ENCODE results near the gene CD9. TPM values are rescaled to one million over a fixed set of nuclear protein-coding genes. Genes with fewer than 3 reads are reported as not detected.
A peak's percentile ranks its signal among the peaks of the same experiment; 100 is the strongest.

The CD9 gene
- total and polyA plus RNA-seq, 2 donors (not counting 3 experiments of a cell fraction or from before 2014, with no cell fraction given): 379 to 1,225 TPM

DNA sequence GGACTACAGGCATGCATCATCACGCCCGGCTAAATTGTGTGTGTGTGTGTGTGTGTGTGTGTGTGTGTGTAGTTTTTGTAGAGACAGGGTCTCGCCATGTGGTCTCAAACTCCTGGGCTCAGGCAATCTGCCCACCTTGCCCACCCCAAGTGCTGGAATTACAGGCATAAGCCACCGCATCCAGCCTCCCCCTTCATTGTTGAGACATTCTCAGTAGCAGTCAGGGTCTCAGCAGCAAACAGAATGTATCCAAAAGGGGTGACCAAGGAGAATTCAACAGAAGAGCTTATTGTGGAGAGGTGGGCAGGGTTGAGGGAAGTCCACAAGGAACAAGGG, 73.0 kb downstream of the CD9 start:
- Histone ChIP-seq H4K20me1 (replicated peaks; ENCODE audit: control insufficient read depth, extremely low read depth, insufficient read depth, low read length) (no peaks in the 10 kb centered on the region), H3K4me3 (replicated peaks in 1 of 3; ENCODE audit: insufficient read depth in 1 of 3, low read depth in 1 of 3, low read length in 3 of 3) (no peak overlapping the region), H3K4me2 (ENCODE audit: insufficient read depth, low read length) (no peak overlapping the region), H3K79me2 (ENCODE audit: control insufficient read depth, insufficient read depth, low read length) (no peaks in the 10 kb centered on the region), H3K27me3 (ENCODE audit: control insufficient read depth in 2 of 2, insufficient read depth in 2 of 2, low read length in 2 of 2) (no peaks in the 10 kb centered on the region), H3K4me1 (ENCODE audit: control insufficient read depth, extremely low read depth, insufficient read depth, low read length) (peaks cover 20% of the 10 kb centered on the region), H3K27ac (ENCODE audit: insufficient read depth, low read depth, low read length) (peak overlapping the region; percentile 43), H3K36me3 (ENCODE audit: control insufficient read depth in 2 of 2, extremely low read depth in 1 of 2, insufficient read depth in 2 of 2, low read length in 2 of 2) (no peaks in the 10 kb centered on the region), H3K9ac (replicated peaks; ENCODE audit: extremely low read depth, insufficient read depth, low read length) (no peak overlapping the region), H3K9me1 (replicated peaks; ENCODE audit: control insufficient read depth, extremely low read depth, insufficient read depth, low read length) (no peaks in the 10 kb centered on the region), H3K9me3 (replicated peaks; ENCODE audit: control insufficient read depth, insufficient read depth, low read length) (no peaks in the 10 kb centered on the region), H2AFZ (ENCODE audit: low read depth, low read length) (peak overlapping the region; percentile 1)
- no TSS peak for BruUV-seq (replicated peaks)
- DNase-seq (ENCODE audit: low read depth, low spot score) (no peak), FAIRE-seq (no peak)
- ChIA-PET CTCF (interaction anchor here (0.6 to 8.2 kb wide), 9 partner anchors 8 to 79 kb away, joined by 3 to 146 read pairs (median 3); no protein-coding TSS in a partner anchor), POLR2A (interaction anchor here (0.6 kb wide), 1 partner anchor 78 kb away, joined by 3 read pairs; no protein-coding TSS in a partner anchor)
- dilution Hi-C loops (cut with MboI; ENCODE audit: extremely low pct_ligation_motif_present, low sequenced_read_pairs): no loop called here
- TF ChIP-seq FOS (IDR thresholded peaks at IDR 0.05; ENCODE audit: borderline replicate concordance, insufficient read depth, low read length): no peak
- no peak for TF ChIP-seq JUN (IDR thresholded peaks at IDR 0.05; ENCODE audit: borderline replicate concordance, insufficient read depth, insufficient read length, low read depth)
- TF ChIP-seq, protein P1, sequence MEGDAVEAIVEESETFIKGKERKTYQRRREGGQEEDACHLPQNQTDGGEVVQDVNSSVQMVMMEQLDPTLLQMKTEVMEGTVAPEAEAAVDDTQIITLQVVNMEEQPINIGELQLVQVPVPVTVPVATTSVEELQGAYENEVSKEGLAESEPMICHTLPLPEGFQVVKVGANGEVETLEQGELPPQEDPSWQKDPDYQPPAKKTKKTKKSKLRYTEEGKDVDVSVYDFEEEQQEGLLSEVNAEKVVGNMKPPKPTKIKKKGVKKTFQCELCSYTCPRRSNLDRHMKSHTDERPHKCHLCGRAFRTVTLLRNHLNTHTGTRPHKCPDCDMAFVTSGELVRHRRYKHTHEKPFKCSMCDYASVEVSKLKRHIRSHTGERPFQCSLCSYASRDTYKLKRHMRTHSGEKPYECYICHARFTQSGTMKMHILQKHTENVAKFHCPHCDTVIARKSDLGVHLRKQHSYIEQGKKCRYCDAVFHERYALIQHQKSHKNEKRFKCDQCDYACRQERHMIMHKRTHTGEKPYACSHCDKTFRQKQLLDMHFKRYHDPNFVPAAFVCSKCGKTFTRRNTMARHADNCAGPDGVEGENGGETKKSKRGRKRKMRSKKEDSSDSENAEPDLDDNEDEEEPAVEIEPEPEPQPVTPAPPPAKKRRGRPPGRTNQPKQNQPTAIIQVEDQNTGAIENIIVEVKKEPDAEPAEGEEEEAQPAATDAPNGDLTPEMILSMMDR (IDR thresholded peaks at IDR 0.05; ENCODE audit: extremely low read depth in 1 of 2, insufficient read depth in 1 of 2, low read depth in 1 of 2, low read length in 2 of 2): no peak
- TF ChIP-seq MYC (IDR thresholded peaks at IDR 0.05; ENCODE audit: low read depth, low read length): no peak
- no peak for TF ChIP-seq EZH2 (IDR thresholded peaks at IDR 0.05; ENCODE audit: borderline replicate concordance, low read depth, low read length, severe bottlenecking)
- no peak for TF ChIP-seq POLR2AphosphoS5 (IDR thresholded peaks at IDR 0.05; ENCODE audit: insufficient read depth, low read depth, low read length)
- TF ChIP-seq, protein P2, sequence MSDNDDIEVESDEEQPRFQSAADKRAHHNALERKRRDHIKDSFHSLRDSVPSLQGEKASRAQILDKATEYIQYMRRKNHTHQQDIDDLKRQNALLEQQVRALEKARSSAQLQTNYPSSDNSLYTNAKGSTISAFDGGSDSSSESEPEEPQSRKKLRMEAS (IDR thresholded peaks at IDR 0.05; ENCODE audit: insufficient read depth, insufficient read length): no peak
- TF ChIP-seq GATA2 (IDR thresholded peaks at IDR 0.05; ENCODE audit: insufficient read depth, insufficient read length, low read depth, low read length): no peak
- no peak for TF ChIP-seq POLR2A (IDR thresholded peaks at IDR 0.05; ENCODE audit: low read depth, low read length)
- intact Hi-C loops (cut with micrococcal nuclease): no loop called here
